Keratinocyte (primary cell): ENCODE data around the gene PDIA2.

ENCODE experiments used
- EZH2 ChIP-seq: IDR thresholded peaks from one replicate; pipeline ENCODE4 v1.6.1; 2012; ENCODE audit warnings: inconsistent platforms, mild to moderate bottlenecking, low read length, moderate library complexity
- TF ChIP-seq, protein P1 (sequence below), 3 experiments: IDR thresholded peaks in 1 of 3; conservative IDR thresholded peaks in 1 of 3; optimal IDR thresholded peaks in 1 of 3; 2 replicates in 2 of 3; 3 replicates in 1 of 3; pipeline versions ENCODE3 to v1.5.1; 2011; ENCODE audit warnings: low read length in 3 of 3, mild to moderate bottlenecking in 3 of 3, moderate library complexity in 2 of 3, control low read depth in 1 of 3, inconsistent platforms in 1 of 3; ENCODE audit not compliant: insufficient read depth in 2 of 3; ENCODE audit errors: extremely low read depth in 1 of 3

DNA sequence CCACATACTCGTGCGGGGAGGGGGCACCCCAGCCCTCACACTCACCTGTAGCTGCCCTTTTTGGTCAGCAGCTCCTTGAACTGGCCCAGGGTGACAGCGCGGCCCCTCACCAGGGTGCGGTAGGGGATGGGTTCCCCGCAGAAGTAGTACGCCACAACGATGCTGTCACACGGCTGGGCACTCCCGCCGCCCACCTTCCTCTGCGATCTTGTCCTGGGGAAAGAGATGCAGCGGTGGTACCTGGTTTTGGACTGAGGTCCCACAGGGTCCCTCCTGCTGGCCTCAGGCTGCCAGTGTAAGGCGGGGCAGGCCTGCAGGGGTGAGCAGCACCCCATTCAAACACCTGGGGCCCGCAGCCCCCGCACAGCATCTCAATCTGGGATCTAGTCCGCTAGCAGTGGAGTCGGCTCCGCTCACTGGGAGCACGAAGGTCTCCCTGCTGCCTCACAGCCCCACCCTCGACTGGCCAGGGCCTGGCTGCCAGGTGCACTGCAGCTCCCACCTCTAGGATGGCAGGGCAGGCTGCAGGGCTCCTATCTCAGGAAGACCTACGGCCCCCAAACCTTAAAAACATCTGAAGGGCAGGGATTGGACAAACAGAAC is 6.5 kb downstream of the PDIA2 start:
- TF ChIP-seq, protein P1, sequence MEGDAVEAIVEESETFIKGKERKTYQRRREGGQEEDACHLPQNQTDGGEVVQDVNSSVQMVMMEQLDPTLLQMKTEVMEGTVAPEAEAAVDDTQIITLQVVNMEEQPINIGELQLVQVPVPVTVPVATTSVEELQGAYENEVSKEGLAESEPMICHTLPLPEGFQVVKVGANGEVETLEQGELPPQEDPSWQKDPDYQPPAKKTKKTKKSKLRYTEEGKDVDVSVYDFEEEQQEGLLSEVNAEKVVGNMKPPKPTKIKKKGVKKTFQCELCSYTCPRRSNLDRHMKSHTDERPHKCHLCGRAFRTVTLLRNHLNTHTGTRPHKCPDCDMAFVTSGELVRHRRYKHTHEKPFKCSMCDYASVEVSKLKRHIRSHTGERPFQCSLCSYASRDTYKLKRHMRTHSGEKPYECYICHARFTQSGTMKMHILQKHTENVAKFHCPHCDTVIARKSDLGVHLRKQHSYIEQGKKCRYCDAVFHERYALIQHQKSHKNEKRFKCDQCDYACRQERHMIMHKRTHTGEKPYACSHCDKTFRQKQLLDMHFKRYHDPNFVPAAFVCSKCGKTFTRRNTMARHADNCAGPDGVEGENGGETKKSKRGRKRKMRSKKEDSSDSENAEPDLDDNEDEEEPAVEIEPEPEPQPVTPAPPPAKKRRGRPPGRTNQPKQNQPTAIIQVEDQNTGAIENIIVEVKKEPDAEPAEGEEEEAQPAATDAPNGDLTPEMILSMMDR (optimal IDR thresholded peaks at IDR 0.05 in 1 of 3, IDR thresholded peaks at IDR 0.05 in 1 of 3, conservative IDR thresholded peaks at IDR 0.05 in 1 of 3; ENCODE audit: extremely low read depth in 1 of 3, insufficient read depth in 2 of 3, low read length in 3 of 3), result no peak
- no peak for TF ChIP-seq EZH2
